ENCODE data around the gene SP110. TPM values are rescaled to one million over a fixed set of nuclear protein-coding genes. Genes with fewer than 3 reads are reported as not detected.

SP110 gene
- total RNA-seq, 2 donors from 2014 or later: 0.49 to 1.2 TPM

DNA sequence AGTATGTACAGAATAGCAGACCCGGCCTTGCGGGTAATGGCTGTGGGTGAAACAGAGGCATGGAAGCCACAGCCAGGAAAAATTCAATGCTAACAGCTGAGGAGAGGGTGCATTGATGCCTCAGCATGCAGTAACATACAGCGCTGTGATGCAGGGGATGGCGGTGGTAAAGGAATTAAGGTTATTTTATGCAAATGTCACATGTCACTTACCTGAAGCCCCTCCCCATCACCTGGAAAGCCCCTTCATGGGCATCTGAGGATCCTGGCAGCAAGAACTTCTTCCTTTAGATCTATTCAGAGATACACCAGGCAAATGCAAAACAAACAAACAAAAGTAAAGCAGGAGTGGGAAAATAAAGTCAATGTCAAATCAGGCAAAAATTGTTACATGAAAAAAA is 1.7 kb upstream of the SP110 start:
- Mint-ChIP-seq H3K9me3 (no peaks in the 10 kb centered on the region), H3K27me3 (ENCODE audit: insufficient read depth) (no peaks in the 10 kb centered on the region), H3K27ac (no peak overlapping the region), H3K4me1 (peaks cover 6% of the 10 kb centered on the region), H3K36me3 (ENCODE audit: low read depth) (no peaks in the 10 kb centered on the region), H3K4me3 (no peak overlapping the region)
- Histone ChIP-seq H3K4me3 (ENCODE audit: low read length) (no peak overlapping the region), H3K27ac (ENCODE audit: low read depth, low read length) (no peak overlapping the region), H3K36me3 (ENCODE audit: control insufficient read depth, insufficient read depth, low read length) (no peaks in the 10 kb centered on the region), H3K27me3 (ENCODE audit: control insufficient read depth, insufficient read depth, low read length, poor library complexity, severe bottlenecking) (no peaks in the 10 kb centered on the region), H3K4me1 (ENCODE audit: control insufficient read depth, insufficient read depth, low read length) (no peaks in the 10 kb centered on the region), H3K9me3 (ENCODE audit: control insufficient read depth, low read length) (no peaks in the 10 kb centered on the region), H3K9ac (ENCODE audit: extremely low read depth, low read length, poor library complexity, severe bottlenecking) (no peak overlapping the region)
- WGBS, 2 experiments (ENCODE audit: insufficient coverage in 1 of 2, insufficient read length in 1 of 2): 94 to 98% methylated on average over 2 to 4 of the region's 4 CpGs
- DNase-seq: no peak
- TF ChIP-seq, protein P1, sequence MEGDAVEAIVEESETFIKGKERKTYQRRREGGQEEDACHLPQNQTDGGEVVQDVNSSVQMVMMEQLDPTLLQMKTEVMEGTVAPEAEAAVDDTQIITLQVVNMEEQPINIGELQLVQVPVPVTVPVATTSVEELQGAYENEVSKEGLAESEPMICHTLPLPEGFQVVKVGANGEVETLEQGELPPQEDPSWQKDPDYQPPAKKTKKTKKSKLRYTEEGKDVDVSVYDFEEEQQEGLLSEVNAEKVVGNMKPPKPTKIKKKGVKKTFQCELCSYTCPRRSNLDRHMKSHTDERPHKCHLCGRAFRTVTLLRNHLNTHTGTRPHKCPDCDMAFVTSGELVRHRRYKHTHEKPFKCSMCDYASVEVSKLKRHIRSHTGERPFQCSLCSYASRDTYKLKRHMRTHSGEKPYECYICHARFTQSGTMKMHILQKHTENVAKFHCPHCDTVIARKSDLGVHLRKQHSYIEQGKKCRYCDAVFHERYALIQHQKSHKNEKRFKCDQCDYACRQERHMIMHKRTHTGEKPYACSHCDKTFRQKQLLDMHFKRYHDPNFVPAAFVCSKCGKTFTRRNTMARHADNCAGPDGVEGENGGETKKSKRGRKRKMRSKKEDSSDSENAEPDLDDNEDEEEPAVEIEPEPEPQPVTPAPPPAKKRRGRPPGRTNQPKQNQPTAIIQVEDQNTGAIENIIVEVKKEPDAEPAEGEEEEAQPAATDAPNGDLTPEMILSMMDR (conservative IDR thresholded peaks at IDR 0.05): no peak

DNA sequence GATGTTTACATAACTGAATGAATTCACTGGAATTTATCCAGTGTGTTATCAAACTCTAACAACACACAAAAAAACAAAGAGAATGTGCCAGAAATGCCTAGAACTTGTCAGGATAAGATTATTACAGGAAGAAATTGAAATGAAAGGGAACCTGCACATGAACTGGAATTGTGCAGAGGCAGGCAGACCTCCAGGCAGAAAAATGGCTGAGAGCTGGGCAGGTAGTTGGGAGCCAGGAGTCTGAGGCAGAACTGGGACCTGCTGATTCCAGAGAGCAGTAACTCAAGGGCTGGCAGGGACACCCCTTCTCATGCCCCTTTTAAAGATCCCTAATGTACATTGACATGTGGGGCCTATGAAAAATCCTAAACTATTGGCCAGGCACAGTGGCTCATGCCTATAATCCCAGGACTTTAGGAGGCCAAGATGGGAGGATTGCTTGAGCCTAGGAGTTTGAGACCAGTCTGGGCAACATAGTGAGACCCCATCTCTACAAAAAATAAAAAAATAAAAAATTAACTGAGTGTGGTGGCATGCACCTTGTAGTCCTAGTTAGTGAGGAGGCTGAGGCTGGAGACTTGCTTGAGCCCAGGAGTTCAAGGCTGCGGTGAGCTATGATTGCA is 674 bp upstream of the SP110 start:
- no peaks in the 10 kb centered on the region for H3K36me3 ChIP-seq (ENCODE audit: control insufficient read depth, insufficient read depth, low read length)
- Mint-ChIP-seq H3K27ac (peak overlapping the region; percentile 50), H3K4me1 (peaks cover 6% of the 10 kb centered on the region), H3K4me3 (peak overlapping the region; percentile 55), H3K27me3 (ENCODE audit: insufficient read depth) (no peaks in the 10 kb centered on the region), H3K36me3 (ENCODE audit: low read depth) (no peaks in the 10 kb centered on the region), H3K9me3 (no peaks in the 10 kb centered on the region)
- no peak for DNase-seq
- no peak overlapping the region for H3K9ac ChIP-seq (ENCODE audit: extremely low read depth, low read length, poor library complexity, severe bottlenecking)
- no peaks in the 10 kb centered on the region for H3K9me3 ChIP-seq (ENCODE audit: control insufficient read depth, low read length)
- TF ChIP-seq, protein P1 (conservative IDR thresholded peaks at IDR 0.05): no peak
- no peaks in the 10 kb centered on the region for H3K4me1 ChIP-seq (ENCODE audit: control insufficient read depth, insufficient read depth, low read length)
- H3K4me3 ChIP-seq (ENCODE audit: low read length): peak overlapping the region; percentile 56
- no peaks in the 10 kb centered on the region for H3K27me3 ChIP-seq (ENCODE audit: control insufficient read depth, insufficient read depth, low read length, poor library complexity, severe bottlenecking)
- 89 to 97% methylated on average over 1 of the region's 1 CpG for WGBS, 2 experiments (ENCODE audit: insufficient coverage in 1 of 2, insufficient read length in 1 of 2)
- no peak overlapping the region for H3K27ac ChIP-seq (ENCODE audit: low read depth, low read length)

DNA sequence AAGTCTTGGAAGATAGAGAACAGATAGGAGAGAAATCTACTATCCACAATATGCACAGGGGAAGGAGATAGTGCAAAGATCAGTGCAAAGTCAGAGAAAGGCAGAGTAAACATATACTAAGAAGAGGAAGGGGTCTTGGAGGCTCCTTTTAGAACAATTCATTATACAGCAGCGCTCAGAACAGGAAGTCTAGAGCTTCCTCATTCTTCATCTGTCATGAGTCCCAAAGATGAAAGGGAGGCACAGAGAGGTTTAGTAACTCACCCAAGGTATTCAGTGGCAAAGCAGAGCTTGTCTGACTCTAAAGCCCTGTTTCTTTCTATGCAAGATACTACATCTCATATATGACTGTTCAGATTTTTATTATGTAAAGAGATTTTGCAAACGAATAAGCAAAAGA is 1.4 kb downstream of the SP110 start:
- H3K4me3 ChIP-seq (ENCODE audit: low read length): no peak overlapping the region
- DNase-seq: no peak
- Mint-ChIP-seq H3K27me3 (ENCODE audit: insufficient read depth) (no peaks in the 10 kb centered on the region), H3K36me3 (ENCODE audit: low read depth) (no peaks in the 10 kb centered on the region), H3K4me1 (peaks cover 8% of the 10 kb centered on the region), H3K4me3 (no peak overlapping the region), H3K9me3 (no peaks in the 10 kb centered on the region), H3K27ac (no peak overlapping the region)
- no peaks in the 10 kb centered on the region for H3K27me3 ChIP-seq (ENCODE audit: control insufficient read depth, insufficient read depth, low read length, poor library complexity, severe bottlenecking)
- no peak overlapping the region for H3K27ac ChIP-seq (ENCODE audit: low read depth, low read length)
- no peak overlapping the region for H3K9ac ChIP-seq (ENCODE audit: extremely low read depth, low read length, poor library complexity, severe bottlenecking)
- no peaks in the 10 kb centered on the region for H3K4me1 ChIP-seq (ENCODE audit: control insufficient read depth, insufficient read depth, low read length)
- TF ChIP-seq, protein P1 (conservative IDR thresholded peaks at IDR 0.05): no peak
- H3K36me3 ChIP-seq (ENCODE audit: control insufficient read depth, insufficient read depth, low read length): no peaks in the 10 kb centered on the region
- no peaks in the 10 kb centered on the region for H3K9me3 ChIP-seq (ENCODE audit: control insufficient read depth, low read length)
- WGBS, 2 experiments (ENCODE audit: insufficient coverage in 1 of 2, insufficient read length in 1 of 2): 100% methylated on average over 1 of the region's 2 CpGs; no CpG with 5 or more reads in 1 of the 2 experiments
